ENCODE results near the gene ZBTB40. TPM values are rescaled to one million over a fixed set of nuclear protein-coding genes. Genes with fewer than 3 reads are reported as not detected.

Gene ZBTB40
- polyA plus RNA-seq, 3 donors = 3.5 to 5.1 (median 5.1) TPM

DNA sequence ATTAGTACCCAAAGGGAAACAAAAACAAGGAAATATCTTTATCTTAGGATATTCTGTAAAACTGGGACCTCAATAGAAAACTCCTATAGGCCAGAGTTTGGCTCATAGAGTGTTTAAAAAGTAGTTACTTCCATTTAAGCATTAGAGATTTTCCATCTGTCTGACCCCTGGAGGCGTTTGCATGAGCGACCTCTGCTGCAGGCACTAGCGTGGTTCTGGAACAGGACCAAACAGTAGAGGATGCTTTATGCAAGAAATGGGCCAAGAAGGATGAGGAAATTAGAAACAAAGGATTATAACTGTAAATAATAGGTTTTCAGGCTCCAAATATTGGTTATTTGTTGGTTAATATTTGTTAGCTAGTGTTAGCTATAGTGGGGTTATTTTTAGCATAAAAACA lies 5.7 kb downstream of the ZBTB40 start:
- WGBS, 3 donors = 15 to 36% (median 22%) methylated on average over 3 of the region's 3 CpGs
- no peak overlapping the region for H3K27ac ChIP-seq (ENCODE audit: low read depth, low read length)

DNA sequence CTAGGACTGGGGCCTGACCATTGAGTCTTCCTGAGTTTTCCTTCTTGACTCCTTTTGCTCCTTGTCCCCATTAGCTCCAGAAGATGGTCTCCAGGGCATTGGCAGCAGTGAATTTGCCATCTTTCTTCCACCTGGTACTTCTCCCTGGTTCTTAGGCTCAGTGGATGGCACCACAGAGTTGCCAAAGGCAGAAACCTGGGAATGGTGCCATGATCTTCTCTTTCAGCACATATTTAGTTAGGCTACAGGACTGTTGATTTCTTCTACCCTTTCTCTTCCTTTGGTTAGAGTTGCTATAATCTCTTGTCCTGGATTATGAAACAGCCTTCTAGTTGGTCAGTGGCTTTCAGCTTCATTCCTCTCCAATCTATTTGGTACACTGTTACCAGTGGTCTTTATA lies 6.2 kb downstream of the ZBTB40 start:
- H3K27ac ChIP-seq (ENCODE audit: low read depth, low read length) = no peak overlapping the region

GRCh38 chr1:22461100-22461499 lies 9.4 kb downstream of the ZBTB40 start:
- 64 to 91% (median 88%) methylated on average over 3 of the region's 3 CpGs for WGBS, 3 donors
- H3K27ac ChIP-seq (ENCODE audit: low read depth, low read length) = no peak overlapping the region

DNA sequence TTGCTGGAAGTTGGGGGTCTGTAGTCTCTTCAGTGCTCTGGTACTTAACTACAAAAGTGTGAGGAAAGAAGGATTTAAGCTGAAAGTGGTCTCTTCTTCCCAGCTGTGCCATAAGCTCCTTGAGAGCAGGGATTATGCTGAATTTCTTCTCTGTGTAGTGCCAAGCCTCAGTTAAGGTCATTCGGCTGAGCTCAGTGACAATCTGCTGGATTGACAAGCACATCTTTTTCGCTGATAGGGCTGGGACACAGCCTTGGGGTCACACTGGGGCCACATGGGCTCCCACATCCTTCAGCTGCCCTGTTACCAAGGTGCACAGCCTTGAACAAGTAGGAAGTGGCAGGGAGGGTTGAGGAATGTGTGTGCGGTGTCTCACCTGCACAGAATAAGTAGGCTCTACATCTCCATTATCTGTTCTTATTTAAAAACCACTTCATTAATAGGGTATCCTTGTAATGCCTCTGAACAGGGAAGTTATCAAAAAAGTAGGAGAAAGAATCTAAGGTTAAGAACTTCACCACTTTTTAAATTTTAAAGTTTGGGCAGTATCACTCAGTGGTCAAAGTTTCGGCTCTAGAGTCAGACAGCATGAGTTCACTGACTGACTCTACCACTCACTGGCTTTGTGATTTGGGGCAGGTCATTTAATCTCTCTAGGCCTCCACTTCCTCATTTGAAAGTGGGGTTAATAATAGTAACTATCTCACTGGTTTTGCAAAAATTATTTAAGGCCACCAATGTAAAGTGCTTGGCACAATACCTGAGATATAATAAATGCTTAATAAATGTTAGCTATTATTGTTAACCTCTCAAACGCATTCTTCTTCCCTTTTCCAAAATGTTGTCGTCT lies 10.3 kb downstream of the ZBTB40 start:
- H3K27ac ChIP-seq (ENCODE audit: low read depth, low read length) = no peak overlapping the region
- 81 to 94% (median 91%) methylated on average over 6 of the region's 6 CpGs for WGBS, 3 donors

- WGBS, 3 donors = 92 to 97% (median 94%) methylated on average over 4 of the region's 4 CpGs
- H3K27ac ChIP-seq (ENCODE audit: low read depth, low read length) = no peak overlapping the region
Observed at GRCh38 chr1:22462928-22463327, 11.3 kb downstream of the ZBTB40 start.

- WGBS, 3 donors = 94 to 98% (median 95%) methylated on average over 9 of the region's 9 CpGs
Observed at GRCh38 chr1:22465015-22465565, 13.4 kb downstream of the ZBTB40 start.

DNA sequence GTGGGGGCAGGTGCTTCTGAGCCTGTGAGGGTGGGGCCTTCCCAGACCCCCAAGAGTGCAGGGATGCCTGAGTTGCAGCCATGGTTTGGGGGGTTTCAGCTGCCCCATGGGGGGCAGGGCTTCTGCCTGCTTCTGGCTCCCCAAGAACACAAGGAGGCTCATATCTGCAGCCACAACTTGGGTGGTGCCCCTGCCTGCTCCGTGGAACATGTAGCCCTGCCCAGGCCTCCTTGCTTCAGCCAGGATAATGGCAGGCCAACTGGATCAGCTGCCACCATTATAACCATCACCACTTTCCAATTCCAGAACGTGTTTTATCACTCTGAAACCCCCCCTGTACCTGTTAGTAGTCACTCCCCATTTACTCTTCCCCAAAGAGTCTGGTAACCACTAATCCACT lies 14.0 kb downstream of the ZBTB40 start:
- H3K27ac ChIP-seq (ENCODE audit: low read depth, low read length) = no peak overlapping the region
- 80 to 91% (median 80%) methylated on average over 2 of the region's 2 CpGs for WGBS, 3 donors

More at GRCh38 chr1:22465015-22465565, 13.4 kb downstream of the ZBTB40 start:
- no peak overlapping the region for H3K27ac ChIP-seq (ENCODE audit: low read depth, low read length)

DNA sequence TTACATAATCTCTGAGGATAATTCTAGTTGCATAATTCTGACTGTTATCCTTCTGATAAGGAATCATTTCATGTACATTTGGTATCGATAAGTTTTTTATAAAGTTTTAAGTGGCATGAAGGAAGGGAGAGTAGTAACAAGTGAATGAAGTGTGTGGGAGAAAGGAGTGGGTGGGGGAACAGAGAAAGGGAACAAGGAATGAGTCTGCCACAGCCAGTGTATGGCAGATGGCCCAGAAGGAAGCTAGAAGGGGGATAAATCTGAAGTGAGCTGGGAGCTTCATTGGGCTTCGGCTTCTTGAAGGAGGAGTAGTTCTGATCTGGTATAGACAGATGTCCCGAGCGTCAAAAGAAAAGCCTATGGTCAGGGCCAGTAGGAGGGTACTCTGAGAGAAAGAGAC lies 18.6 kb downstream of the ZBTB40 start:
- WGBS, 3 donors = 77 to 88% (median 85%) methylated on average over 4 of the region's 4 CpGs

DNA sequence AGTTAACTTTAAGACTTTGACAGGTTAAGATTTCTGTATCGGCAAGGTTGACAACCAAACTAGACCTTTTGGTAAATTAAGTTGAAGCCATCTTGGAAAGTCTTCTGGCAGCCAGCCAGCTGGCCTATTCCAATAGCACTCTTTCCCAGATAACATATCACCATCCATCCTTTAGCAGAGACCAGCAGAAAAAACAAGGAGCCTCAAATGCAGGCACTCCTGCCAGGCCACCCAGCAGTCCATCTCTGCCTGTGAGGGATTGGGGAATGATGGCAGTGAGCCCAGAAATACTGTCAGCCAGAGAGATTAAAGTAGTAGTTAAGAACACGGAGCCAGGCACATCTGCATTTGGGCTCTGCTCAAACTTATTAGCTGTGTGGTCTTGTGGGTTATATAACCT lies 19.4 kb downstream of the ZBTB40 start:
- WGBS, 3 donors = 29 to 67% (median 63%) methylated on average over 2 of the region's 2 CpGs
- no peak overlapping the region for H3K27ac ChIP-seq (ENCODE audit: low read depth, low read length)

More for the DNA sequence above, 18.6 kb downstream of the ZBTB40 start:
- no peak overlapping the region for H3K27ac ChIP-seq (ENCODE audit: low read depth, low read length)

GRCh38 chr1:22471610-22472009 lies 20.0 kb downstream of the ZBTB40 start:
- no peak overlapping the region for H3K27ac ChIP-seq (ENCODE audit: low read depth, low read length)
- 89 to 94% (median 93%) methylated on average over 7 of the region's 7 CpGs for WGBS, 3 donors

GRCh38 chr1:22472596-22472995 lies 20.9 kb downstream of the ZBTB40 start:
- WGBS, 3 donors = 29 to 81% (median 77%) methylated on average over 2 of the region's 2 CpGs
- no peak overlapping the region for H3K27ac ChIP-seq (ENCODE audit: low read depth, low read length)

- no peak overlapping the region for H3K27ac ChIP-seq (ENCODE audit: low read depth, low read length)
Observed at GRCh38 chr1:22473952-22474351, 22.3 kb downstream of the ZBTB40 start.

GRCh38 chr1:22476566-22476965 lies 24.9 kb downstream of the ZBTB40 start:
- no peak overlapping the region for H3K27ac ChIP-seq (ENCODE audit: low read depth, low read length)
- WGBS, 3 donors = 78 to 86% (median 81%) methylated on average over 5 of the region's 5 CpGs

More at GRCh38 chr1:22473952-22474351, 22.3 kb downstream of the ZBTB40 start:
- 94 to 97% (median 96%) methylated on average over 4 of the region's 4 CpGs for WGBS, 3 donors

GRCh38 chr1:22483121-22483520 lies 31.5 kb downstream of the ZBTB40 start:
- WGBS, 3 donors = 67 to 91% (median 72%) methylated on average over 2 of the region's 2 CpGs
- H3K27ac ChIP-seq (ENCODE audit: low read depth, low read length) = no peak overlapping the region

- 81 to 96% (median 81%) methylated on average over 2 of the region's 2 CpGs for WGBS, 3 donors
- H3K27ac ChIP-seq (ENCODE audit: low read depth, low read length) = no peak overlapping the region
Observed at GRCh38 chr1:22484706-22485345, 33.2 kb downstream of the ZBTB40 start.

- H3K27ac ChIP-seq (ENCODE audit: low read depth, low read length) = no peak overlapping the region
- 68 to 100% (median 83%) methylated on average over 3 of the region's 3 CpGs for WGBS, 3 donors
Observed at GRCh38 chr1:22485431-22485830, 33.8 kb downstream of the ZBTB40 start.

- 62 to 76% (median 65%) methylated on average over 5 of the region's 5 CpGs for WGBS, 3 donors
Observed at GRCh38 chr1:22487781-22488180, 36.1 kb downstream of the ZBTB40 start.

GRCh38 chr1:22488319-22488718 lies 36.7 kb downstream of the ZBTB40 start:
- WGBS, 3 donors = 95 to 97% (median 96%) methylated on average over 5 of the region's 5 CpGs
- no peak overlapping the region for H3K27ac ChIP-seq (ENCODE audit: low read depth, low read length)

More at GRCh38 chr1:22487781-22488180, 36.1 kb downstream of the ZBTB40 start:
- no peak overlapping the region for H3K27ac ChIP-seq (ENCODE audit: low read depth, low read length)

DNA sequence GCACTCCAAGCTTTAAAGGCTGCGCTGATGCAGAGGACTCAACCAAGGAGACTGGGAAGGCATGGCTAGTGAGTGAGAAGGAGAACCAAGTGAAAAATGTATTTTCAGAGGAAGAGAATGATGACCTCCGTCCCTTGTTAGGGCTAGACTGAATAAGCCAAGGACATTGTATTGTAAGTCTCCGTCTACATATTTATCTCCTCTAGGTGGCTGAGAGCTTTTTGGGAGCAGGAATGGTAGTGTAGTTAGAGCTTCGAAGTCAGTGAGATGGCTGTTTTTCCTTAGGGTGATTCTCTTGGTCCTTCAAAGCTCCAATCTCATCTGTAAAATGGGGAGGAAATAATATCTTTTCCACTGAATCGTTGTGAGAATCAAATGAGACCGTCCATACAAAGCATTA lies 37.6 kb downstream of the ZBTB40 start:
- no peak overlapping the region for H3K27ac ChIP-seq (ENCODE audit: low read depth, low read length)
- 88 to 93% (median 92%) methylated on average over 6 of the region's 6 CpGs for WGBS, 3 donors
